Mesendoderm (in vitro differentiated cells): ENCODE measurements around the gene WDPCP.
"Not testable (repeated sequence)": the region's sequence is repeated elsewhere in the genome, so short reads cannot be mapped to it uniquely, and the experiment has no call there.

Source experiments
- DNase-seq: peaks from one replicate; pipeline ENCODE4 v3.0.0; 2013
- H2AK5ac ChIP-seq: 2 replicates; pipeline ENCODE4 v1.6.1; 2013; ENCODE audit warnings: low read length, inconsistent platforms
- H2BK120ac ChIP-seq: 2 replicates; pipeline ENCODE4 v1.6.1; 2013; ENCODE audit warnings: low read depth, mild to moderate bottlenecking, low read length, moderate library complexity, mixed read lengths
- H2BK15ac ChIP-seq: replicated peaks from 2 replicates; pipeline ENCODE4 v1.6.1; 2013; ENCODE audit warnings: low read depth, mild to moderate bottlenecking, moderate library complexity
- H2BK5ac ChIP-seq: 2 replicates; pipeline ENCODE4 v1.6.1; 2013; ENCODE audit warnings: low read length, inconsistent platforms
- H3K18ac ChIP-seq: 2 replicates; pipeline ENCODE4 v1.6.1; 2013; ENCODE audit warnings: mild to moderate bottlenecking, low read length, mixed read lengths
- H3K23ac ChIP-seq: one replicate; pipeline ENCODE4 v1.6.1; 2013; ENCODE audit warnings: low read length
- H3K27ac ChIP-seq: 2 replicates; pipeline ENCODE4 v1.5.1; 2013; ENCODE audit warnings: low read depth, mild to moderate bottlenecking, inconsistent platforms, low read length, moderate library complexity
- H3K27me3 ChIP-seq: 2 replicates; pipeline ENCODE4 v1.6.1; 2013; ENCODE audit warnings: low read length, control low read depth, mild to moderate bottlenecking, inconsistent platforms; ENCODE audit not compliant: insufficient read depth, poor library complexity
- H3K36me3 ChIP-seq: 2 replicates; pipeline ENCODE4 v1.6.1; 2013; ENCODE audit warnings: low read length, inconsistent platforms; ENCODE audit not compliant: control insufficient read depth, insufficient read depth
- H3K4ac ChIP-seq: one replicate; pipeline ENCODE4 v1.6.1; 2013; ENCODE audit warnings: low read depth, mild to moderate bottlenecking, low read length, moderate library complexity
- H3K4me1 ChIP-seq: 2 replicates; pipeline ENCODE4 v1.6.1; 2013; ENCODE audit warnings: low read depth, low read length, inconsistent platforms; ENCODE audit not compliant: control insufficient read depth
- H3K4me2 ChIP-seq: 2 replicates; pipeline ENCODE4 v1.6.1; 2013; ENCODE audit warnings: low read length
- H3K4me3 ChIP-seq: 2 replicates; pipeline ENCODE4 v1.5.1; 2013; ENCODE audit warnings: mild to moderate bottlenecking, low read length
- H3K56ac ChIP-seq: one replicate; pipeline ENCODE4 v1.6.1; 2013; ENCODE audit warnings: low read length
- H3K79me1 ChIP-seq: 2 replicates; pipeline ENCODE4 v1.6.1; 2013; ENCODE audit warnings: low read length, inconsistent platforms
- H3K79me2 ChIP-seq: 2 replicates; pipeline ENCODE4 v1.6.1; 2013; ENCODE audit warnings: mild to moderate bottlenecking, low read length; ENCODE audit not compliant: control insufficient read depth, insufficient read depth
- H3K9ac ChIP-seq: 2 replicates; pipeline ENCODE4 v1.6.1; 2013; ENCODE audit warnings: low read length, inconsistent platforms
- H4K5ac ChIP-seq: one replicate; pipeline ENCODE4 v1.6.1; 2013; ENCODE audit warnings: low read length
- H4K8ac ChIP-seq: one replicate; pipeline ENCODE4 v1.6.1; 2013; ENCODE audit warnings: low read depth, mild to moderate bottlenecking, control low read depth, low read length, moderate library complexity
- WGBS: extraction: QIAGEN DNeasy Blood & Tissue Kit; methylation state at CpG from one replicate; pipeline ENCODE4 v1.1.7; 2013; ENCODE audit warnings: low lambda C conversion rate, missing lambda C conversion rate; ENCODE audit not compliant: insufficient coverage; ENCODE audit errors: extremely low coverage; 5-methylcytosine and 5-hydroxymethylcytosine counted together

The WDPCP gene

DNA sequence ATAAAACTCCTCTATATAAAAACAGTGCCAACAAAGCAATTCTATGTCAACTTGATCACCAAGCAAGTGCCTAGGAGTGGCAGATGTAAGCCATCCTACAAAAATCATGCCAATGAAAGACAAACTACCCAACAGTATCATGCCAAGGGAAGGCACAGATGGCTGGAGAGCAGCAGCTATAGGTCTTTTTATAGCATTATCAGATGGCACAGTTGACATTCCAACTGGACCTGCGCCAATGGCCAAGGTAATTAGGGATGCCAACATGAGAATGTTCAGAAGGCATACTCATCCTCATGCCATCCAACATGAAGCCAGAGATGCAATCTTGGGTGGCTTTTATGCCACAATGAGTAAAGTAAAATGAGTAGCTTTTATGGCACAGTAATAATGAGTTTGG is 300.3 kb downstream of the WDPCP start:
- Histone ChIP-seq H3K56ac (no peak overlapping the region), H4K8ac (no peak overlapping the region)

DNA sequence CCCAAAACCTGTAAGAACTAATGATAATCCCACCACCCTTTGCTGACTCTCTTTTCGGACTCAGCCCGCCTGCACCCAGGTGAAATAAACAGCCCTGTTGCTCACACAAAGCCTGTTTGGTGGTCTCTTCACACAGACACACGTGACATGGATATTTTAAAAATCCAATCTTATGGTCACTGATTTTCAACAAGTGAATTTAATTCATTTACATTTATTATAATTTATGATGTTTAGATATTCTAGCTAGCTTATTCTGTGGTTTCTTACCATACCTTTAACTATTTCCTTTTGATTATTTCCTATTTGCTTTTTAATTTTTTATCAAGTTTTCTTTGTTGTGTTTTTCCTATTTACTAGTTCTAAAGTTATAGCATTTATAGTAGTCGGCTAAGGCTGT is 301.8 kb downstream of the WDPCP start:
- not testable (repeated sequence) for H4K8ac ChIP-seq, H3K23ac ChIP-seq, H2AK5ac ChIP-seq, H3K4me1 ChIP-seq, H4K5ac ChIP-seq, H3K4me3 ChIP-seq, DNase-seq, H3K27me3 ChIP-seq, H3K27ac ChIP-seq, H3K4me2 ChIP-seq, H3K9ac ChIP-seq, H3K36me3 ChIP-seq, H3K56ac ChIP-seq, H3K18ac ChIP-seq, H2BK5ac ChIP-seq, H3K79me1 ChIP-seq, H2BK15ac ChIP-seq, H3K4ac ChIP-seq, H2BK120ac ChIP-seq, H3K79me2 ChIP-seq
- WGBS = no CpG with 5 or more reads among the region's 4 CpGs

More for the DNA sequence above, 300.3 kb downstream of the WDPCP start:
- no peak overlapping the region for H3K4me3 ChIP-seq
- no peak overlapping the region for H4K5ac ChIP-seq
- no peak overlapping the region for H3K9ac ChIP-seq
- H3K4me2 ChIP-seq = no peak overlapping the region
- no peak overlapping the region for H2BK120ac ChIP-seq
- H3K4me1 ChIP-seq = no peaks in the 10 kb centered on the region
- no peaks in the 10 kb centered on the region for H3K79me2 ChIP-seq
- no peak overlapping the region for H2AK5ac ChIP-seq
- no peak overlapping the region for H3K4ac ChIP-seq
- H3K18ac ChIP-seq = no peak overlapping the region
- no CpG with 5 or more reads among the region's 1 CpG for WGBS
- no peak overlapping the region for H2BK5ac ChIP-seq
- no peaks in the 10 kb centered on the region for H3K36me3 ChIP-seq
- no peak for DNase-seq
- H3K23ac ChIP-seq = no peak overlapping the region
- no peak overlapping the region for H2BK15ac ChIP-seq
- no peaks in the 10 kb centered on the region for H3K79me1 ChIP-seq
- no peak overlapping the region for H3K27ac ChIP-seq
- H3K27me3 ChIP-seq = no peaks in the 10 kb centered on the region

DNA sequence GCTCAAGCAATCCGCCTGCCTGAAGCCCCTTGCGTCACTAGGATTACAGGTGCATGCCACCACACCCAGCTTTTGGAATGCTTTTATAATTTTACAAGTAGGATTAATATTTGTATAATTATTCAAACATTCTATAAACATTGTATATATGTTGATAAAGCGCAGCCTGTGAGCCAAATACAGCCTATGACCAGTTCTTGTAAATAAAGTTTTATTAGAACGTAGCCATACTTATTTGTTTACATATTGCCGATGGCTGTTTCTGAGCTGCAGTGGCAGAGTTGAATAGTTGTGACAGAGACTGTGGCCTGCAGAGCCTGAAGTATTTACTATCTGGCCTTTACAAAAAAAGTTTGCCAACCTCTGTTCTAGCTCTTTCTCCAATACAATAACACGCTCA is 305.0 kb downstream of the WDPCP start:
- H3K23ac ChIP-seq = no peak overlapping the region
- H3K56ac ChIP-seq = no peak overlapping the region
- H2BK5ac ChIP-seq = no peak overlapping the region
- no peak overlapping the region for H3K4me3 ChIP-seq
- H4K8ac ChIP-seq = no peak overlapping the region
- H3K27me3 ChIP-seq = no peaks in the 10 kb centered on the region
- DNase-seq = no peak
- no peaks in the 10 kb centered on the region for H3K4me1 ChIP-seq
- H2BK120ac ChIP-seq = no peak overlapping the region
- H3K79me1 ChIP-seq = no peaks in the 10 kb centered on the region
- no peak overlapping the region for H3K4ac ChIP-seq
- WGBS = no CpG with 5 or more reads among the region's 6 CpGs
- H3K4me2 ChIP-seq = no peak overlapping the region
- no peak overlapping the region for H3K18ac ChIP-seq
- H4K5ac ChIP-seq = no peak overlapping the region
- H3K9ac ChIP-seq = no peak overlapping the region
- no peak overlapping the region for H3K27ac ChIP-seq
- no peaks in the 10 kb centered on the region for H3K79me2 ChIP-seq
- no peak overlapping the region for H2BK15ac ChIP-seq
- no peak overlapping the region for H2AK5ac ChIP-seq
- H3K36me3 ChIP-seq = no peaks in the 10 kb centered on the region

DNA sequence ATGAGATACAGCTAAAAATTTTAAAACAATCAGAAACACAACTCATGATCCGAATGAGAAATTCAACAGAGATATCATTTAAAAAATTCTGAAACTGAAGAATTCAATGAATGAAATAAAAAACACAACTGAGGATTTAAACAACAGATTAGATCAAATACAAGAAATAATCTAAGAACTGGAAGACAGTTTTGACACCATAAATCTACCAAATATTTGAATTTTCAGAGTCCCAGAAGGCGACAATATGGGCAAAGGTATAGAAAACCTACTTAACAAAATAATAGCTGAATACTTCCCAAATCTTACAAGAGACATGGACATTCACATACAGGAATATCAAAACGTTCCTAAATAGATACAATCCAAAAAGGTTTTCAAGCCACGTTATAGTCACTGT is 315.7 kb downstream of the WDPCP start:
- H2BK15ac ChIP-seq = no peak overlapping the region
- no peaks in the 10 kb centered on the region for H3K4me1 ChIP-seq
- no peak overlapping the region for H3K56ac ChIP-seq
- no peak overlapping the region for H4K5ac ChIP-seq
- H2BK5ac ChIP-seq = no peak overlapping the region
- H3K4me3 ChIP-seq = no peak overlapping the region
- H3K4ac ChIP-seq = no peak overlapping the region
- no peak overlapping the region for H2BK120ac ChIP-seq
- H3K36me3 ChIP-seq = no peaks in the 10 kb centered on the region
- no peaks in the 10 kb centered on the region for H3K79me1 ChIP-seq
- H3K27ac ChIP-seq = no peak overlapping the region
- H4K8ac ChIP-seq = no peak overlapping the region
- no peaks in the 10 kb centered on the region for H3K79me2 ChIP-seq
- no peaks in the 10 kb centered on the region for H3K27me3 ChIP-seq
- H3K9ac ChIP-seq = no peak overlapping the region
- no peak overlapping the region for H3K18ac ChIP-seq
- WGBS = no CpG with 5 or more reads among the region's 4 CpGs
- DNase-seq = no peak
- no peak overlapping the region for H3K23ac ChIP-seq
- no peak overlapping the region for H3K4me2 ChIP-seq
- no peak overlapping the region for H2AK5ac ChIP-seq

DNA sequence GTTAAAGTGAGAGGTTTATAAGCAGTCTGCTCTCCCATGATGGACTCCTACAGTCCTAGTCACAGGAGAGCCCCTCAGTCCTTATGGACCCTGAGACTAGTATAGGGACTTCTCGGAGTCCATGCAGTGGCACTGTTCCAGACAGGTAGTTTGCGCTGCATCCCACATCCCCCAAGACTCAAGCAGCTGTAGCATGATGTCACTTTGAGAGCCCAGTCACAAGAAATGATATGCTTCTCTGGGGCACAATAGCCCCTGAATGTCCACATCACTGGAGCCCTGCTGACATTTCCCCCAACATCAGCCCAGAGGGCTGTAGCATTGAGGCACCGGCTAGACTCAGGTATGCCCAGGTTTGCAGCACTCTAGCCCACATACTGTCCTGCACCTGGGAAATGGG is 317.6 kb downstream of the WDPCP start:
- Histone ChIP-seq H3K9ac (no peak overlapping the region), H2BK5ac (no peak overlapping the region), H3K4me2 (no peak overlapping the region), H3K27me3 (no peaks in the 10 kb centered on the region), H3K18ac (no peak overlapping the region), H2BK15ac (no peak overlapping the region), H3K79me1 (no peaks in the 10 kb centered on the region), H2BK120ac (no peak overlapping the region), H3K4me1 (no peaks in the 10 kb centered on the region), H4K5ac (no peak overlapping the region), H2AK5ac (no peak overlapping the region), H3K27ac (no peak overlapping the region), H3K4me3 (no peak overlapping the region), H3K56ac (no peak overlapping the region), H3K4ac (no peak overlapping the region), H3K23ac (no peak overlapping the region), H4K8ac (no peak overlapping the region), H3K36me3 (no peaks in the 10 kb centered on the region), H3K79me2 (no peaks in the 10 kb centered on the region)
- WGBS = no CpG with 5 or more reads among the region's 3 CpGs
- DNase-seq = no peak

DNA sequence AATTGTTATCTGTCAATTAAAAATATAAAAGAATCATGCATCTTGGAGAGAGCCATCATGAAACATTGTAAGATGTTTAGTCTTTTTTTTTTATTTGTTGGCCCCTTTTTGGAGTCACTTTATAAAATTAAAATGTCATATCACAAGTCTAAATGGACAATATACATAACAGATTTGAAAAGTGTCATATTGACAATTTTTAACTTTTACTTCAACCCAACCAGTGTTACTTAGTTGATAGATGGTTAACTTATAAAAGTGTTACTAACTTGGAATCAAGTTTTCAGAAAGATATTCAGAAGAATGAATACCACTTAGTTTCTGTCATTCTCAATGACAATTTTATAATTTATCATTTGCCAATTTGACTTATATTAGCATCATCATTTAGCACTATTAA is 319.3 kb downstream of the WDPCP start:
- Histone ChIP-seq H3K23ac (no peak overlapping the region), H4K8ac (no peak overlapping the region), H2BK120ac (no peak overlapping the region), H2BK5ac (no peak overlapping the region), H3K79me1 (no peaks in the 10 kb centered on the region), H3K9ac (no peak overlapping the region), H3K18ac (no peak overlapping the region), H3K4me3 (no peak overlapping the region), H4K5ac (no peak overlapping the region), H3K27me3 (no peaks in the 10 kb centered on the region), H3K79me2 (no peaks in the 10 kb centered on the region), H3K27ac (no peak overlapping the region), H3K4me2 (no peak overlapping the region), H3K4me1 (no peaks in the 10 kb centered on the region), H2AK5ac (no peak overlapping the region), H3K4ac (no peak overlapping the region), H3K56ac (no peak overlapping the region), H3K36me3 (no peaks in the 10 kb centered on the region), H2BK15ac (no peak overlapping the region)
- no peak for DNase-seq
